NCI-H2196 (cell line): Measurements from ENCODE around the gene VEPH1.

ENCODE experiments used
- DNase-seq: peaks from one replicate; lab custom pipeline; 2025; ENCODE audit not compliant: unreplicated experiment; lab: John Stamatoyannopoulos, UW

The VEPH1 gene

DNA sequence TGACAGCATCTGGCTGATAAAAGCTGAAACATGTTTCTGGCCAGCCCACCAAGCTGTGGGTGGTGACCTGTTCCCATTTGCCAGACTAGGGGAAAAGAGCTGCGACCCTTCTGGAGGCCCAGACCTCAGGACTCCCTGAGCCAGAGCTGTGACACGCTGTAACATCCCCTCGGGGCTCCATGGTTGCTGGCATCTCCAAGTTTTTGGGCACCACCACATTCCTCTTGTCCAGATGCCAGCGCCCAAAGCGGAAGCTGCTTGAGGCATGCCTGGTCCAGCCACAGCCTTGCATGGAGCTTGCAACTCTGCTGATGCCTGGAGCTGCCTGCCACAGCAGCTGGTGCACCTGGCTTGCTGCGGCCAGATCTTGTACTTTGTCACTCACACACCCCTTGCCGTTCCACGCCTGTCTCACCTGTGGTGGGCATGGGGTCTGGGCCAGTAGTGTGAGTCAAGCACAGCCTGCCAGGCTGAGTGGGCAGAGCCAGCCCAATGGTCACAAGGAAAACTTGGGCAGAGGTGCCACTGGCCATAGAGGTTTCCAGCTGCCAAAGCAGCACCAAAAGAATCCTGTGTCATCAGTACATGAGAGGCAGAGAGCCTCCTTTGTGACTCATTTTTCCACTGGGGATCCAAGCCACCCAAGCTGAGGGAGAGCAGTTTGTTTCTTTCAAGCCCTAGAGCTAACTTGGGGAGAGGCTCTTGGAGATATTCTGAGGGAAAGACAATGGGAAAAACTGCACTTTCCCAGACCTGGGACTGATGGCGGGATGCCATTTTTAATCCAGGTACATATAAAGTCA is 112.3 kb downstream of the VEPH1 start:
- no peak for DNase-seq

DNA sequence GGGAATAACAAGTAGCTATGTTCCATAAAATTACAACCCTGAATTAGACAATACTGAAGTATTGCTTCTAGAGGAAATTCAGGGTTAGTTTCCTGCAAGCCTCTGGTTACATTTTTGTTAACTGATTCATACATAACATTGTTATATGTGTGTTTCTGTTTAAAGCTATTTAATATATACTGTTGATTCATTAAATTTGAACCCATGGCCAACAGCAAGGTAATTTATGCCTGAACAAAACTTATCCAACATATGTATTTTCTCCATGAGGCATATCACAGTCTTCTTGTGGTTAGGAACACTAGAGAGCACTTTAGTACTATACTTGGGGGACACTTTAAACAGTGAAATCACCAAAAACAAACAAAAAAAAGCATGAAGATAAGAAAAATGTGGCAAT is 114.2 kb downstream of the VEPH1 start:
- DNase-seq: no peak

DNA sequence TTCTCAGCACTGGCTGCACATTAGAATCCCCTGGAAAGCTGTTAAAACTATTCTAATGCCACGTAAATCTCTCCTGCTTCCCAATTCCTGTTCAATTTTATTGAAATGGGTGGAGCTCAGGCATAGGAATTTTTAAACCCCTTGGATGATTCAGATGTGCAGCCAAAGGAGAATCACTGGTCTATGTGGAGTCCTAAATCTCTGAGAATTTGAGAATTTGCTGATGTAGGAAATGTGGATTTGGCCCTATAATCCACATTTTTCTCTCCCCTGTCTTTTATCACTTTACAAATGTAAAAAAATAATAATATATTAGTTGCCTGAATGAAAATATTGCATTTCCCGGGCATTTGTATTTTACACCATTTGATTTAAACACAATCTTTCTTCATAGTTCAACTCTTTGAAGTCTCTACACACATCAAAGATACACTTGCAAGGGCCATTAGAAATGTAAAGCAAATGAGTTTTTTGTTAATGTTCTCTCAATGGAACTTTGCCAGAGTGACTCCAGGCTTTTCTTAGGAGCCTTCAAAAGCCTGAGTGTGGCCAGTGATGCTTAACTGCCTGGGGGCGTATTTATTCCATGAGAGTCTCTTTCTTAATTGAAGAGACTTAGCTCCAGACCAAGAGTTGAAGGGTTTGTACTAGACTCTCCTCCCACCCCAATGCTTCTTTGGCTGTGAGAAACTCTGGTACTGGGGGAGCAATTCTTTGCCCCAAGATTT is 115.3 kb downstream of the VEPH1 start:
- no peak for DNase-seq

DNA sequence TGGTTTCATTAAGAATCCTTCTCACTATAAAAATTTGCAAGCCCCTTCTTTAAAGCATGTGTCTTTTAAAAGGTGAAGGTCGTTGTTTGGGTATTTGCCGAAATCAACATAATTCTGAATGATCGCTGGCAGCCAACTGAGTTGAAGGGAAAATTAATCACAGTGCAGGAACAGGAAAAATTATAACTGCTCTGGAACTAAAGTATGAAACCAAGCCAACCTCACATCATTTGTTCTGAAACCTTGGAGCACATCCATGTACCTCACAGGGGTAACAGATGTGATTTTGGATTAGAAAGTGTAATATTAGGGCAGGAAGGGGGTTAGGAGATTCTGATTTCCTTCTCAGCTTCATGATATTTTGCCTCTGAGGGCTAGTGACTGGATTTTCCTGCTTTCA is 118.7 kb downstream of the VEPH1 start:
- DNase-seq: no peak

DNA sequence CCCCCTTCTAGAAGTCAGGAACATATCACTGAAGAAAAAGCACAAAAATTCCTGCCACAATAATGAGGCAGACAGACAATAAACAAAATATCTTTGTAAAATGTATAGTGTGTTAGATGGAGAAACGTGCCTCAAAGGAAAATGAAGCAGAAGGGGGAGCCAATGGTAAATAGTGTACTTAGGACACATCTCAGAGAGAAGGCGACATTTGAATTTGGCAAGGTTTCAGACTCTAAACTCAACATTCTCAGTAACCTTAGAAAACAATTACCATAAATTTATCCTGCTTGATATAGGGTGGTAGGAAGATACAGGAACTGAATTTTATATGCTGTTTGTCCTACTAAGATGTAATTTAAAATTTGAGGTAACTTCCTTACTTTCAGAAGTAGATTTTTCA is 119.2 kb downstream of the VEPH1 start:
- DNase-seq: no peak

GRCh38 chr3:157381606-157382005 is 121.6 kb downstream of the VEPH1 start:
- no peak for DNase-seq

DNA sequence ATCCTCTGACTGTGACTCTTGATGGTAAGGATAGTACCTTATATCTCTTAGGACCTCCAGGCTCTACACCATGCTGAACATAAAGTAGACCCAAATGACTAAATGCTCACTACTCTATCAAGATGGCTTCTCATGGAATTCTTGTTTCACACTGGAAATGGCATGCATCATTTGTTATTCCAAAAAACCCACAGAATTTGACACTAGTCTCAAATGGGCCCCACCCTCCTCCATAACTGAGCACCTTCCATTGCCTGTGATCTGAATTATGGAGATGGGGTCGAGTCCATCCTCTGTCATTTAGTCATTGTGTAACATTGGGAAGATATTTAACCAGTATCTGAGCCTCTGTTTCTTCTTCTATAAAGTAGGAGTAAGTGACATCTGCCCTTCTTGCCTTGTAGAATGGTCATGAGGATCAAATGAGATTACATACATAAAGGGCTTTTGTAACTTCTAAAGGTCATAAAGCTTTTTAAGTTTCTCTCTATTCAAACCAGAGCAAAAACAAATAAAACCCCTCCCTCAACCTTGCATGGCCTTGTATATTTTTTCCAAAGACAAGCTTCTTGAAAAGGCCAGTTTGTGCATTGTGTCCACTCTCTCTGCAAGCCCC is 123.6 kb downstream of the VEPH1 start:
- DNase-seq: no peak

DNA sequence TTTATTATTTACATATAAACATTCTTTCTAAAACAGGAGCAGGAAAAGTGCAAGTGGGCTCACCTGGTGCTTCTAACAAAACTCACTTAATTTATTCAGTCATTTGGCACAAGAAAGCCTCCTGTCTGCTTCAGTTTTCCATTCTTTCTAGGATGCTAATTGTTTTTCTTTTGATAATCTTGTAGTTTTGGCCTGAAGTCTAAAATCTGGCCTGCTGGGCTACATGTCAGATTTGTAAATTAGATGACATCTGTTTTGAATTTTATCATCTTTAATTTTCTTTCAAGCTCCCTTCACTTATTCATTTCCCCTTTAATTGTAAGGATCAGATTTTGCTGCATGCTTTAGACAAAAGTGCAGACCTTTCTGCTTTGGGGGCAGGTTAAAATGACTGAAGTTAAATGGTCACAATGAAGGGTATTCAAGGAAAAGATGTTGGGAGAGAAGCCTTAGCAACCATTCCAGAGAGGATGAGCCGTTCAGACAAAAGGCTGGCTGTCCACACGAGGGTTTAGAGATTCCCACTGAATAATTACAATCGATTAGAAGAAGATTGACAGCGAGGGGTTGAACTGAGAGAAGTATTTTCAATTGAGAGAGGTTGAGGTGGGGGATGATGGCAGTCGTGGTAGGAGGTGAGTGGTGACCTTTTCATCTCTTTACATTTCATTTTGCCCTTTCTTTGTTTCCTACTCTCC is 126.5 kb downstream of the VEPH1 start:
- no peak for DNase-seq

DNA sequence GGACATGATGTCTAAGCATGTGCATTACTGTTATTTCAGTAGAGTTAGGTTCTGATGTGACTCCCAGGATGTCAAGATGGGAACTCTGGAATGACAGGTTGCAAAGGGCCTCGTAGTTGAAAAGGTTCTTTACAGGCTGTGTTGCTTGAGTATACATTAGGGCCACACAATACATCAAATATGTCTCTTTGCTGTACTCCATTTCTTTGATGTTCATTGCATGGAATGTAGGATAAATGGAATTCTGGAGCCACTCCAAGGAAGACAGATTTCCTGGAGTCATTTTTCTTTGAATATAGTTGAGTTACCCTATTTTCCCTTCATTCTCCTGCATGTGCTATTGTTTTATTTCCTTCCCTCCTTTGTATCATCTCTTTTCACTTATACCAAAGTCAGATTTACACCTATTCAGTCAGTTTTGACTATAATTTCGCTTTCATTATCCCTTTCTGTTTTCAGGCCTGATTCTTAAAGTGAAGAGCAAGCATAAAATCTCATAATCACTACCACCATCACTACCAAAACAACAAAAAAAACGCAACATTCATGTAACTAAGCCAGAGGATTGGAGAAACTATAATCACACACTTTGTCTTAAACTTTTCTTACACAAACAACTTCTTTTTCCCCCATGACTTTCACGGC is 127.8 kb downstream of the VEPH1 start:
- DNase-seq: no peak

DNA sequence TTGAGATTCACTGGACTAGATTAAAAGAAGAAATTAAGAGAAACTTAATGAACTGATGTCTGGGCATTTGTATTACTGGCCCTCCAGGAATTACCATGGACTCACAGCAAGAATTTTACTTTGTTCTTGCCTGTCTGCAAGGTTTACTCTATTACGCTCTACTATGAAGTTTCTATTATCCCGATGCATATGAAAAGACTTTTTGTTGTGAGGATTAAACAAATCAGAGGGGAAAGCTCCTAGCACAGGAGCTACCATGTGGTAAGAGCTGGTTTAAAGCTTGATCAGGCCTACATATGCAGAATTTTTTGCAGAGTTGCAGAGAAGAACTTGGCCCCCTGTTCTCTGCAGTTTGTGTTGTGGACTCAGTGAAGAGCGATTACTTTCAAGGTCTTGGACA is 128.3 kb downstream of the VEPH1 start:
- no peak for DNase-seq

DNA sequence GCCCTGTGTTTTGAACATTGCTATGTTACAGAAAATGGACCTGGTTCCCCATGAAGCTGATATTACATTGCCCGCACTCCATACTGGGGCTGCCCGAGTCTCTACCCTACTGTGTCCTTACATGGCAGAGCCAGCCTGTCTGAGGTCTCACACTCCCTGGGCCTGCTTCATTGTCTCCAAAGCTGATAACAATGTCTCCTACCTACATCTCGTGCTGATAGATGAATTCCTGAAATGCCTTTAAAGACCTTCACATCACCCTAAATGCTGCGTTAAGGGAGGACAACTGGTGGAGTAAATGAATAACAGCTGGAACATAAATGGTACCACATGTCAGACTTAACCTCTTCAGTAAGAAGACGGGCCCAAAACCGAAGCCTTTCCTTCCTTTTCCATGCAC is 129.4 kb downstream of the VEPH1 start:
- DNase-seq: no peak

DNA sequence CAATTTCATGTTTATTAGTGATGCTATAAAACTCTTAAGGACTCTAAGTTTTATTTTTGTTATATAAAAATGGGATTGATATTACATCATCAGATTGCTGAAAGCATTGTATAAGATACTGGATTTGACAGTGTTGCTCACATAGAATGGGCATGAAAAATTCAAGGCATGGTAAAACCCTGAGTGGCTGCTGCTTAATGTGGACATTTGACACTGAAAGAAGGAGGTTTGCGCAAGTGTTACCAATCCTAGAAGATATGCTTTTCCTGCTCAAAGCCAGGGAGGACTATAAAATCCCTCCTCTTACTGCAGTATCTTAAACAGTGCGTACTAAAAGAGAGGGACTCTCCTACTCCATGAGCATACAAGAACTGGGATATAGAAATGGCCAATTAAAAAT is 132.3 kb downstream of the VEPH1 start:
- no peak for DNase-seq

- DNase-seq: no peak
Measured at GRCh38 chr3:157369727-157370421, 133.3 kb downstream of the VEPH1 start.

DNA sequence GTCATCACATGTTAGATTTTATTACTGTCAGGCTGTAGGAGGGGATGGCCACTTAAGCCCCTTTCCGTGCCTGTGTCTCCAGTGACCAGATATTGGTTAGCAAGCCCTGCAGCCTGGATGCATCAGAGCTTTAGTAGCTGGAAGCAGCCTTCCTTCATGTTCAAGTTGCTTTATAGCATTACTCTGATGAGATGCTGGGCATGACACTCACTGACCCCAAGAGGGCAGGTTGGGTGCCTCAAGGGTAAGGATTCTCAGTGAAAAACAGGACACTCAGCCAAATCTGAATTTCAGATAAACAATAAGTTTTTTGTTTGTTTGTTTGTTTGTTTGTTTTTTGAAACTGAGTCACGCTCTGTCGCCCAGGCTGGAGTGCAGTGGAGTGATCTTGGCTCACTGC is 135.0 kb downstream of the VEPH1 start:
- no peak for DNase-seq

DNA sequence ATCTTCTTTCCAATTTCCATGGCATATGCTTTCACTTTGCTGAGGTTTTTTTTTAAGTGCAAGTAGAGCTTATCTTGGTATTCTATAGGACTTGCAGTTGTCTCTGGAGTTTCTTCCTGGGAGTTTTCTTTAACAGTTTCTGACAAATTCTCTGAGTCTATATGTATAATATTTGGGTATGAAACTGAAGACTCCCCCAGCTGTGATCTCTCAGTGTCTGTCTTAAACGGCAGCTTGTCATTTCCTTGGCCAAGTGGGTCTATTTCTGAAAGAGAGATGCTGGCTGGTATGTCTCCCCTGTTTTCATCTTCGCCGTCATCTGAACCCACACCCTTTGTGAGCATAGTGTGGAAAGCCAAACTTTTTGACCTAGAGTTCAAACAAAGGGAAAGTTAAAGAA is 139.8 kb downstream of the VEPH1 start:
- DNase-seq: no peak

- no peak for DNase-seq
Measured at GRCh38 chr3:157362348-157362747, 140.9 kb downstream of the VEPH1 start.

- DNase-seq: no peak
Measured at GRCh38 chr3:157360044-157360443, 143.2 kb downstream of the VEPH1 start.

DNA sequence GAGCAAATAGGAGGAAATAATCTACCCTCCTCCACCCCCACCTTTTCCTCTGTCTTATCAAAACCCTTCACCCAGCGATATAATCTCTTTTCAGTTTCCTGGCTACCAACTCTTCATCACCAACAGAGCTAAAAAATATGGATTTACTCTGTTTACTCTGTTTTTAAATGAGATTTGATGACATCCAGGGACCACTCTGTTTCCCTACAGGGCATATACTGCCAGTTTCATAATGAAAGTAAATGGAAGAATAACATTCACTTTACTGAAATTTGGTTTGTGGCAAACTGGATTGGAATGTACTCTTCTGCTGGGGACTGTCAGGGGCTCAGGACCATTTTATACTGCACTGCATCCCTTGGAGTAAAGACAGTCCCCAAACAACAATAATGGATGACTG is 146.7 kb downstream of the VEPH1 start:
- no peak for DNase-seq

DNA sequence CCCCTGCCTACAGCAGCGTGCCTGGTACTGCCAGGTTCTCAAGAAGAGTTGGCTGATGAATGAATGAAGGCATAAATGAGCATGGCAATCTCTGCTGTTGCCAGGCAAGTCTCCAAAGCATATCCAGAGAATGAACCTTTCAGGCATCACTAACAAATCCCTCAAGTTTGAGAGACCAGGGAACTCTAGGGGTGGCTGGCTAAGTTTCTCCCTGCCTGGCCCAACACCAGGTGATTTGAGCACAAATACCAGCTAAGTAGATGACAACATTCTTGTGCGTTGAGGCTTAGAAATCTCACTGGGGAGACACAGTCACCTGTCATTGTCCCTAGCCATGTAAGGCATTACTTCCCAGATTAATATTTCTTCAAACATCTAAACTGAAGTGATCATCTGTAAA is 147.9 kb downstream of the VEPH1 start:
- no peak for DNase-seq

DNA sequence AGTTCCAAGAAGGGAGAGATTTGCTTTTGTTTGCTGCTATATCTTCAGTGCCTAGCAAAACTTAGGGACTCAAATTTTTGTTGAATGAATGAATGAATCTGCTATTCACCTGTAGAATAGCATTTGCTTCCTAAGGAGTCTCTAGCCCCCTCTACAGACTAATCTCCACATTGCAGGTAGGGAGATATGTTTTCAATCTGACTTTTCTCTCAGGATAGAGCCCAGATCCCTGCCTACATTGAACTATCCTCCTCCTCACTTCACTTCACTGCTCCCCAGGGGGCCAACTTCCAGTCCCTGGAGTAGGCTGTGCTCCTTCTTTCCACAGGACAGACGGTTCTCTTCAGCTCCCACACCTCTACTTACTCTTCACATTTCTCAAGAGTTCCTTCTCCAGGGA is 148.5 kb downstream of the VEPH1 start:
- no peak for DNase-seq

- no peak for DNase-seq
Measured at GRCh38 chr3:157354254-157354653, 149.0 kb downstream of the VEPH1 start.
